ENCODE measurements around the gene FOXN3.
A peak's percentile ranks its signal among the peaks of the same experiment; 100 is the strongest.

Gene FOXN3

GRCh38 chr14:89417091-89417464, at the start of gene FOXN3:
FOXN3 (minus strand) TSS chr14:89417233; CDS start chr14:89412476, 4,757 bp downstream.
- peak; percentile 77 for DNase-seq (ENCODE audit: low spot score)
- H3K27ac ChIP-seq = peak within 1 kb of the TSS; percentile 89
- ChIA-PET CTCF (no interaction called here), POLR2A (ENCODE audit: low non-redundant PET) (no interaction called here)
- TF ChIP-seq, protein P1, sequence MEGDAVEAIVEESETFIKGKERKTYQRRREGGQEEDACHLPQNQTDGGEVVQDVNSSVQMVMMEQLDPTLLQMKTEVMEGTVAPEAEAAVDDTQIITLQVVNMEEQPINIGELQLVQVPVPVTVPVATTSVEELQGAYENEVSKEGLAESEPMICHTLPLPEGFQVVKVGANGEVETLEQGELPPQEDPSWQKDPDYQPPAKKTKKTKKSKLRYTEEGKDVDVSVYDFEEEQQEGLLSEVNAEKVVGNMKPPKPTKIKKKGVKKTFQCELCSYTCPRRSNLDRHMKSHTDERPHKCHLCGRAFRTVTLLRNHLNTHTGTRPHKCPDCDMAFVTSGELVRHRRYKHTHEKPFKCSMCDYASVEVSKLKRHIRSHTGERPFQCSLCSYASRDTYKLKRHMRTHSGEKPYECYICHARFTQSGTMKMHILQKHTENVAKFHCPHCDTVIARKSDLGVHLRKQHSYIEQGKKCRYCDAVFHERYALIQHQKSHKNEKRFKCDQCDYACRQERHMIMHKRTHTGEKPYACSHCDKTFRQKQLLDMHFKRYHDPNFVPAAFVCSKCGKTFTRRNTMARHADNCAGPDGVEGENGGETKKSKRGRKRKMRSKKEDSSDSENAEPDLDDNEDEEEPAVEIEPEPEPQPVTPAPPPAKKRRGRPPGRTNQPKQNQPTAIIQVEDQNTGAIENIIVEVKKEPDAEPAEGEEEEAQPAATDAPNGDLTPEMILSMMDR (conservative IDR thresholded peaks at IDR 0.05; ENCODE audit: low read depth) = no peak

DNA sequence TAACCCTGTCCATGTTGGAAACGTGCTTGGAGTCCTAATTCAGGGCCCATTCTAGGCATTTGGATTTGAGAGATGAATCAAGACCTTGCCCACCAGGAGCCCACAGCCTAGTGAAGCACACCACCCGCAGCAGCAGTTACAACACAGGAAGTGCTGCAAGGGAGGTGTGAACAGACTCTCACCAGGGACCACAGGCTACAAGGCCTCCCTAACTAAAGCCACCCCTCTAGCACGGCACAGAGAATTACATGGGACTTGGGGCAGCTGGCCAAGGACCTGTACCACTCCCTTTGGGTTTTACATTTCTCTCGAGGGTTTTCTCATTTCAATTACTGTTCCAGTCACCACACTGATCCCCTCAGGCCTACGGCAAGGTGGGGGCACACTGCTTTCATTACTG, 49.5 kb upstream of the FOXN3 start:
- CTCF ChIA-PET = no interaction called here
- TF ChIP-seq, protein P1 (conservative IDR thresholded peaks at IDR 0.05; ENCODE audit: low read depth) = no peak
- H3K27ac ChIP-seq = no peak overlapping the region
- DNase-seq (ENCODE audit: low spot score) = no peak
- POLR2A ChIA-PET (ENCODE audit: low non-redundant PET) = no interaction called here

DNA sequence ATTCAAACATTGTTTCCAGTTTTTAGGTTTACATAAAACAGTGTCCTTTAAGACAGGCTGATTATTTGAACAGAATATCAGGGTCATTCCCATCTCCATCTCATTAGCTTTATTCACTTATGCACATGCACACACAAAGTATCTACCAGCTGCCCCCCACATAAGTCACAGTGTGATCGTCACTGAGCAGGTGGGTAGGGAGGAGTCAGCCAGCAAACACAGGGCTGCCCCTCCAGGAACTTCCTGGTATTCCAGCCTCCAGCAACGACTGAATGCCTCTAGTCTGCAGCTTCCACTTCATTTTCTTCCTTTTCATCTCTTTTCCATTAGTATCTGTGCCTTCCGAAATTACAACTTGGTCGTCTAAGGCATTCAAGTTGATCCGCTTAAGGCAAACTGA, 48.8 kb upstream of the FOXN3 start:
- POLR2A ChIA-PET (ENCODE audit: low non-redundant PET) = no interaction called here
- TF ChIP-seq, protein P1 (conservative IDR thresholded peaks at IDR 0.05; ENCODE audit: low read depth) = no peak
- no peak for DNase-seq (ENCODE audit: low spot score)
- CTCF ChIA-PET = no interaction called here
- no peak overlapping the region for H3K27ac ChIP-seq

- POLR2A ChIA-PET (ENCODE audit: low non-redundant PET) = no interaction called here
- CTCF ChIA-PET = no interaction called here
These were observed 44.2 kb upstream of the FOXN3 start for GRCh38 chr14:89461256-89461655.

GRCh38 chr14:89458713-89459420, 41.8 kb upstream of the FOXN3 start:
- no peak overlapping the region for H3K27ac ChIP-seq
- DNase-seq (ENCODE audit: low spot score) = no peak
- TF ChIP-seq, protein P1 (conservative IDR thresholded peaks at IDR 0.05; ENCODE audit: low read depth) = no peak
- ChIA-PET POLR2A (ENCODE audit: low non-redundant PET) (no interaction called here), CTCF (interaction anchor here (0.6 kb wide), 1 partner anchor 1997 kb away, joined by 3 read pairs; no protein-coding TSS in a partner anchor)

More at GRCh38 chr14:89461256-89461655, 44.2 kb upstream of the FOXN3 start:
- TF ChIP-seq, protein P1 (conservative IDR thresholded peaks at IDR 0.05; ENCODE audit: low read depth) = no peak
- H3K27ac ChIP-seq = no peak overlapping the region
- no peak for DNase-seq (ENCODE audit: low spot score)

DNA sequence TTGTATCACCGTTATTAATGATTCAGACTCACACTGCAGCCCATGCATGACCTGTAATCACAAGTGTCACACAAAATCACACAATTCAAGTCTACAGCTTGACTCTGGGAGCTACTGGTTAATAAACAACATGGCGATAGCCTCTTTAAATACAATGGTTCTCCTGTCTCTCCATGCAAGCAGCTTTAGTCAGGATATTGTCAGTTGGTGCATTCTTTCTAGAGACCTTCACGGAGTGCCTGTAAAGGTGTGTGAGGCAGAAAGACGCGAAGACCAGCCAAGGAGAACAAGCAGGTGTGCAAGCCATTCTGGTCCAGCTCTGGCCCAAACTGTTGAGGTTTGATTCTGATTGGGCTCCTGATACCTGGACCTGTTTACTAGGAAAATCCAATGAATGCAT, 40.0 kb upstream of the FOXN3 start:
- no peak for DNase-seq (ENCODE audit: low spot score)
- H3K27ac ChIP-seq = no peak overlapping the region
- ChIA-PET POLR2A (ENCODE audit: low non-redundant PET) (no interaction called here), CTCF (no interaction called here)
- TF ChIP-seq, protein P1 (conservative IDR thresholded peaks at IDR 0.05; ENCODE audit: low read depth) = no peak
